ENCODE results near the gene EGFL7. TPM values are rescaled to one million over a fixed set of nuclear protein-coding genes. Genes with fewer than 3 reads are reported as not detected.

The EGFL7 gene
- total and polyA plus RNA-seq, 4 donors: 128 to 379 (median 226) TPM

- ATAC-seq (ENCODE audit: insufficient read depth, low FRiP score) (no peak), DNase-seq (peak in 1 of 3 donors; percentile 42)
- TF ChIP-seq CTCF (IDR thresholded peaks at IDR 0.05; ENCODE audit: control extremely low read depth, extremely low read depth): no peak
Measured at GRCh38 chr9:136623842-136624183, 38.9 kb upstream of the EGFL7 start.

GRCh38 chr9:136624184-136624951, 38.3 kb upstream of the EGFL7 start:
- WGBS, 2 donors: 77 to 85% methylated on average over 16 of the region's 16 CpGs
- Histone ChIP-seq H3K27ac (ENCODE audit: low read depth in 1 of 2, low read length in 1 of 2) (peak overlapping the region in 1 of 2 donors; percentile 42), H3K4me3 (no peak overlapping the region), H3K9me3 (ENCODE audit: control insufficient read depth in 4 of 4, insufficient read depth in 3 of 4, low read length in 3 of 4) (no peaks in the 10 kb centered on the region), H3K36me3 (ENCODE audit: control insufficient read depth in 4 of 4, insufficient read depth in 4 of 4, low read length in 4 of 4) (no peaks in the 10 kb centered on the region), H3K4me1 (ENCODE audit: control insufficient read depth in 5 of 5, insufficient read depth in 5 of 5, low read length in 5 of 5) (peaks cover 0 to 60% (median 29%) of the 10 kb centered on the region in 5 donors), H3K9ac (ENCODE audit: insufficient read depth in 1 of 2, low read length in 2 of 2) (no peak overlapping the region), H3K27me3 (ENCODE audit: control insufficient read depth in 3 of 3, insufficient read depth in 3 of 3, low read length in 2 of 3) (no peaks in the 10 kb centered on the region)
- DNase-seq: no peak
- no peak for TF ChIP-seq CTCF (IDR thresholded peaks at IDR 0.05; ENCODE audit: control extremely low read depth, extremely low read depth)
- ATAC-seq (ENCODE audit: insufficient read depth, low FRiP score): no peak

More at GRCh38 chr9:136623842-136624183, 38.9 kb upstream of the EGFL7 start:
- Histone ChIP-seq H3K27ac (ENCODE audit: low read depth in 1 of 2, low read length in 1 of 2) (no peak overlapping the region), H3K9ac (ENCODE audit: insufficient read depth in 1 of 2, low read length in 2 of 2) (no peak overlapping the region), H3K4me1 (ENCODE audit: control insufficient read depth in 5 of 5, insufficient read depth in 5 of 5, low read length in 5 of 5) (peaks cover 0 to 60% (median 34%) of the 10 kb centered on the region in 5 donors), H3K4me3 (no peak overlapping the region), H3K27me3 (ENCODE audit: control insufficient read depth in 3 of 3, insufficient read depth in 3 of 3, low read length in 2 of 3) (no peaks in the 10 kb centered on the region), H3K9me3 (ENCODE audit: control insufficient read depth in 4 of 4, insufficient read depth in 3 of 4, low read length in 3 of 4) (no peaks in the 10 kb centered on the region), H3K36me3 (ENCODE audit: control insufficient read depth in 4 of 4, insufficient read depth in 4 of 4, low read length in 4 of 4) (no peaks in the 10 kb centered on the region)
- 57 to 58% methylated on average over 11 to 13 of the region's 13 CpGs for WGBS, 2 donors

- H3K9me3 ChIP-seq (ENCODE audit: control insufficient read depth in 4 of 4, insufficient read depth in 3 of 4, low read length in 3 of 4): no peaks in the 10 kb centered on the region
- H3K9ac ChIP-seq (ENCODE audit: insufficient read depth in 1 of 2, low read length in 2 of 2): no peak overlapping the region
- 23 to 30% methylated on average over 19 of the region's 19 CpGs for WGBS, 2 donors
- peak; percentile 21 for TF ChIP-seq CTCF (IDR thresholded peaks at IDR 0.05; ENCODE audit: control extremely low read depth, extremely low read depth)
- no peaks in the 10 kb centered on the region for H3K36me3 ChIP-seq (ENCODE audit: control insufficient read depth in 4 of 4, insufficient read depth in 4 of 4, low read length in 4 of 4)
- DNase-seq (peak; percentile 81 to 85 (median 85)), ATAC-seq (ENCODE audit: insufficient read depth, low FRiP score) (peak; percentile 27)
- H3K4me3 ChIP-seq: no peak overlapping the region
- peaks cover 0 to 62% (median 29%) of the 10 kb centered on the region in 5 donors for H3K4me1 ChIP-seq (ENCODE audit: control insufficient read depth in 5 of 5, insufficient read depth in 5 of 5, low read length in 5 of 5)
- no peaks in the 10 kb centered on the region for H3K27me3 ChIP-seq (ENCODE audit: control insufficient read depth in 3 of 3, insufficient read depth in 3 of 3, low read length in 2 of 3)
- peak overlapping the region in 1 of 2 donors; percentile 42 for H3K27ac ChIP-seq (ENCODE audit: low read depth in 1 of 2, low read length in 1 of 2)
Measured at GRCh38 chr9:136625101-136626065, 37.3 kb upstream of the EGFL7 start.
